NAMALWA (cell line): ENCODE measurements around the gene UBB.

ENCODE experiments used
- DNase-seq: peaks from one replicate; pipeline ENCODE4 v3.0.0-alpha.2; 2015; ENCODE audit warnings: low spot score

Gene UBB

DNA sequence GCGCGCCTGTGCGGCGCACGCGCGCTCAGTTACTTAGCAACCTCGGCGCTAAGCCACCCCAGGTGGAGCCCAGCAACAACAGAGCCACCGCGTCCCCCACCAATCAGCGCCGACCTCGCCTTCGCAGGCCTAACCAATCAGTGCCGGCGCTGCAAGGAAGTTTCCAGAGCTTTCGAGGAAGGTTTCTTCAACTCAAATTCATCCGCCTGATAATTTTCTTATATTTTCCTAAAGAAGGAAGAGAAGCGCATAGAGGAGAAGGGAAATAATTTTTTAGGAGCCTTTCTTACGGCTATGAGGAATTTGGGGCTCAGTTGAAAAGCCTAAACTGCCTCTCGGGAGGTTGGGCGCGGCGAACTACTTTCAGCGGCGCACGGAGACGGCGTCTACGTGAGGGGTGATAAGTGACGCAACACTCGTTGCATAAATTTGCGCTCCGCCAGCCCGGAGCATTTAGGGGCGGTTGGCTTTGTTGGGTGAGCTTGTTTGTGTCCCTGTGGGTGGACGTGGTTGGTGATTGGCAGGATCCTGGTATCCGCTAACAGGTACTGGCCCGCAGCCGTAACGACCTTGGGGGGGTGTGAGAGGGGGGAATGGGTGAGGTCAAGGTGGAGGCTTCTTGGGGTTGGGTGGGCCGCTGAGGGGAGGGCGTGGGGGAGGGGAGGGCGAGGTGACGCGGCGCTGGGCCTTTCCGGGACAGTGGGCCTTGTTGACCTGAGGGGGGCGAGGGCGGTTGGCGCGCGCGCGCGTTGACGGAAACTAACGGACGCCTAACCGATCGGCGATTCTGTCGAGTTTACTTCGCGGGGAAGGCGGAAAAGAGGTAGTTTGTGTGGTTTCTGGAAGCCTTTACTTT is at the start of gene UBB:
UBB (plus strand) TSS at position 452 of the 856 bp plus-strand sequence. CDS start 817 bp downstream, outside the sequence.
- DNase-seq = peak; percentile 89

DNA sequence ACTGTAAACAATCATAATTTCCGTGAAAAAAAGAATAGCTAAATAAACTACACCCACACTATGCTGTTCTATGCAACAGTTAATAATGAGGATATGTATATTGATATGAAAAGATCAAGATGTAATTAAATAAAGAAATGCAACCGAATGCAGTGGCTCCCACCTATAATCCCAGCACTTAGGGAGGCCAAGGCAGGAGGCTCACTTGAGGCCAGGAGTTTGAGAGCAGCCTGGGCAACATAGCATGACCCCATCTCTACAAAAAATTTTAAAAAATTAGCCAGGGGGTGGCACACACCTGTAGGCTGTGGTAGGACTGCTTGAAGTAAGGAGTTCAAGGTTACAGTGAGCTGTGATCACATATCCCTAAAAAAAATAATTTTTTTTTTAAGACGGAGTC is 42.5 kb upstream of the UBB start:
- no peak for DNase-seq

DNA sequence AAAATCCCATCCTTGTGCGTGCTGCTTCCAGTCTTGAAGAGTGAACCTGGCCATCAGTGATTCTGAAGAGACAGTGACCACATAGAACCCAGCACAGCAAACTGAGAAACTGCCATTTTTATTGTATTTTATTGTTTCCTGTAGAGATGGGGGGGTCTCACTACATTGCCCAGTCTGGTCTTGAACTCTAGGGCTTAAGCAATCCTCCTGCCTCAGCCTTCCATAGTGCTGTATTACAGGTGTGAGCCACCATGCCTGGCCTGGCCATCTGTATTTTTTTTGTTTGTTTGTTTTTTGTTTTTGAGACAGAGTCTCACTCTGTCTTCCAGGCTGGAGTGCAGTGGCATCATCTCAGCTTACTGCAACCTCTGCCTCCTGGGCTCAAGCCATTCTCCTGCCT is 41.5 kb upstream of the UBB start:
- DNase-seq = no peak

DNA sequence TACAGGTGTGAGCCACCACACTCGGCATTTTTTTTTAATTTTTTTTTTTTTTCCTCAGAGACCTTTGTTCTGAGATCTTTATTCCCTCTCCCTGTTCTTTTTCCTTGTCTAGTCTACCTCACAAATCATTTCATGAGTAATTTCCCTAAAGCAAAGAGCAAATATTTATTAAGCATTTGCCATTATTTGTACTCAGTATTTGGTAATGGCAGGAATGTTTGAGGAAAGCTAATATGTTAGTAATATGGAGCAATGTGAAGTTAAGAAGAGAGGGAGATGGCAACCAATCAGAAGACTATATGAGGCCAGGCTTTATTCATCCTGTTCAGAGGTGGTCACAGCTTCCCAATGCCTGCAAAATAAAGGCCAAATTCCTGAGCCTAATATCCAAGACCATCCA is 40.9 kb upstream of the UBB start:
- DNase-seq = no peak

DNA sequence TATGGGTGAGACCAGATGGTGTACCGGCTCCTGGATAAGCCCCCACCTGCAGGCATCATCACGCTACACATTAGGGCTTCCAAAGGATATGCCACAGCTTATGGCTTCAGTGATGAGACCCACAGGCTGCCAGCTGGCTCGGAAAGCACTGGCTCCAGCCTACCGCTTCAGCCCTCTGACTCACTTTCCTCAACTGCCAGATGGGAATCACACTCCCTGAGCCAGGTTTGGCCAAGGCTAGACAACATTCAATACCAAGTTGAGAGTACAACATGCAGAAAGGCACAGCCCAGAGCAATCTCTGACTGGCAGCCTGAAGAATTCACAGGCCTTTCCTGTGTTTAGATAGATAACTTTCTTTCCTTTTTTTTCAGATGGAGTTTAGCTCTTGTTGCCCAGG is 37.9 kb upstream of the UBB start:
- DNase-seq = no peak

DNA sequence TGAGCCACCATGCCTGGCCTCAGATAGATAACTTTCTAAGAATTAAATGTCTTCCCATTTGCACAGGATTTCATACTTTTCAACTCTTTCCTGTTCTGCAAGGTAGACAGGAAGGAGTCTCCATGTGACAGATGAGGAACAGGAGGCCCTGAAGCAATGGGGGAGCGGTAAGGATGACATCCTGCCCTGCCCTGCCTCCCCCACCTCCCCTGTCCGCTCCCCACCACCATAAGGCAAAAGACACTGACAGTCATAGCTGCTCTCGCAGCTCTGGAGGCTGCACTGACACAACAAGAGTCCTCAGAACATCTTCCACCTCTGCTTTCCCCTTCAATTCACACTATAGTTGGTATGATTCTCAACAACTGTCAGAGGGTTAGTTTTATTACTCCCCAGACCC is 37.3 kb upstream of the UBB start:
- no peak for DNase-seq

DNA sequence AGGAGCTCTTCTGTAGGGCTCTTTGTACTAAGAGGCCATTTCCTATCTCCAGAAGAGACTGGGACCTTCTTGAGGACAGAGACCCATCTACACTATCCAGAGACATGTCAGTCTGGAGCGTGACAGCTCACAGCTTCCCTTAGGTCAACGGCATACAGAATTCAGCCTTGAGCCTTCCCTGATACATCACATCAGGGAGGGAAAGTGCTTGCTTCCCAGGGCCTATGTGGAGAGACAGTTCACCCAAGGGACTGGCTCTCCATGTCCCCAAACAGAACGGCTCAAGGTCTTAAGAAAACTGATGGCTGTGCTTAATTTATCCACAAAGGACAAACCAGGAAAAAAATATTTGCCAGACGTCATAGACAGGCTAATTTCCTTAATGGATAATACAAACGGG is 35.3 kb upstream of the UBB start:
- DNase-seq = no peak

DNA sequence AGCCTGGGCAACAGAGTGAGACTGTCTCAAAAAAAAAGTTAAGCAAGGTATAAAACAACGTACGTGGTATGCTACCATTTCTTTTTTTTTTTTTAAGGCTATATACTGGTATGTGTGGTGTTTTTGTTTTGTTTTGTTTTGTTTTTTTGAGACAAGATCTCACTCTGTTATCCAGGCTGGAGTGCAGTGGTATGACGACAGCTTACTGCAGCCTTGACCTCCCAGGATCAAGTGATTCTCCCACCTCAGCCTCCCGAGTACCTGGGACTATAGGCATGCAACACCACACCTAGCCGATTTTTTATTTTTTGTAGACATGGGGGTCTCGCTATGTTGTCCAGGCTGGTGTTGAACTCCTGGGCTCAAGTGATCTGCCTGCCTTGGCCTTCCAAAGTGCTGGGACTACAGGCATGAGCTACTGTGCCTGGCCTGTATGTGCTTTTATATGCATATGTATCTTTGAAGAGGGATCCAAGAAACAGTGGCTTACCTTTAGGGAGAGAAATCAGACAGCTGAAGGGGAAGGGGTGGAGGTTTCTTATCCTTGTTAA is 34.1 kb upstream of the UBB start:
- DNase-seq = no peak

DNA sequence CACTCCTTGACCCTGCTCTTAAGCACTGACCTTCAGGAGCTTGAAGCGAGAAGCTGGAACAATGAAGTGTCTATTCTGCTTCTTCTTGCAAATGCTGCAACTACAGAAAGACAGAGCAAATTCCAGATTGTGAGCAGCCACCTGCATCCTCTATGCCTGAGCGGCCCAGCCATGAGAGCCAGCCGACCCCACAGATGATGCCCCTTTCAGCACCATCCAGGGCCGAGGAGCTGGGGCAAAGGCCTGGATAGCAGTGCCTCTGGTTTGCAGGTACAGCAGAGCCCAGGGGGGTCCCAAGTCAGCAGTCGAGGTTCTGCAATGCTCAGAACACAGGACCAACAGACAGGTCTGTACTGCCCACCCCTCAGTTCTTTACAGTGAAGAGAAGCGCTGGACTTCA is 32.3 kb upstream of the UBB start:
- DNase-seq = no peak

DNA sequence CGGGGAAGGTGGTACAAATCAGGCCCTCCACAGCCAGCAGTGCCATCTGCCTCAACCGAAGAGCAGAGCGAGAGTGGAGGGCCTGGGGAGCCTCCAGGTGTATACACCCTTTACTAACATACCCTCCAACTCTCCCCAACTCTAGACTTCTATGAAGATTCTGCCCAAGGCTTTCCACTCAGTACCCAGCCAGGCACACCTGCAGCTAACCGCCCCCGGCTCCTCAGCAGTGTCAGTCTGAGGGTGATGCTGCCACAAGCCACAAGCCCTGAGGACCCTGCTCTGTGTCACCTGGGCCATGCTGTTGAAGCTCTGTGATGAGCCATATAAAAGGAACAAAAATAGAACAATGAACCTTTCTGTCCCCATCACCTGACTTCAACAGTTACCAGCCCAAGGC is 31.5 kb upstream of the UBB start:
- no peak for DNase-seq

DNA sequence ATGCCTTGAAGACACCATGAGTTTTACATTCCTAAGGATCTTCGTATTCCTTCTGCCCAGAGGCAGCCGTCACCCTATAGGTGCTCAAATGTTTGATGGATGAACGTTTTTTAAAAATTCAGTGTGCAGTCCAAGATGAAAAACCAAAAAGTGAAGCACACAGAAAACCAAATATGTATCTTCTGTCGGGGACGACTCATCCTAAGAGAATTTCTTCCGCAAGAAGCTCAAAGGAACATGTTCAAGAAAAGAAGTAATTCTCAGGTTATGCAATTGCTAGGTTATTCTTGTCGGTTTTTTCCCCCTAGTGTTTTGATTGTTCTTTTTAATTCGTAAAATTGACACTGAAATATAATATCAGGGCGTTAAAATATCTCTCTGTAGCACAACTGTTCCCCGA is 29.1 kb upstream of the UBB start:
- no peak for DNase-seq

DNA sequence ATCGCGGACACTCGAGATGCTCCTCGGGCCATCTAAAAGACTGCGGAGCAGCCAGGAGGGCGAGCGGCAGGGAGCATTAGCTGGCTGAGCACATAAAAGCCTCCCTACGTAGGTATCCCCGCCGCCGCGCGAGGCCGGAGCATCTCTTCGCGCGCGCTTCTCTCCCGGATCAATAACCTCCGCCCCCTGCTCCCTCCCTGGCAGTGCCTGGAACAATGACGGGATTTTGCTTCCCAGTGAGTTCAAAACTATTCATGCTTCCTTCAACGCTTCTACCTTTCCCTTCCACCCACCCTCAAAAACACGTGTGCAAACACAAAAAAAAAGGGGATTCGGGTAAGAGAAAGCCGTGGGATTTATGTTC is 28.6 kb upstream of the UBB start:
- DNase-seq = no peak

DNA sequence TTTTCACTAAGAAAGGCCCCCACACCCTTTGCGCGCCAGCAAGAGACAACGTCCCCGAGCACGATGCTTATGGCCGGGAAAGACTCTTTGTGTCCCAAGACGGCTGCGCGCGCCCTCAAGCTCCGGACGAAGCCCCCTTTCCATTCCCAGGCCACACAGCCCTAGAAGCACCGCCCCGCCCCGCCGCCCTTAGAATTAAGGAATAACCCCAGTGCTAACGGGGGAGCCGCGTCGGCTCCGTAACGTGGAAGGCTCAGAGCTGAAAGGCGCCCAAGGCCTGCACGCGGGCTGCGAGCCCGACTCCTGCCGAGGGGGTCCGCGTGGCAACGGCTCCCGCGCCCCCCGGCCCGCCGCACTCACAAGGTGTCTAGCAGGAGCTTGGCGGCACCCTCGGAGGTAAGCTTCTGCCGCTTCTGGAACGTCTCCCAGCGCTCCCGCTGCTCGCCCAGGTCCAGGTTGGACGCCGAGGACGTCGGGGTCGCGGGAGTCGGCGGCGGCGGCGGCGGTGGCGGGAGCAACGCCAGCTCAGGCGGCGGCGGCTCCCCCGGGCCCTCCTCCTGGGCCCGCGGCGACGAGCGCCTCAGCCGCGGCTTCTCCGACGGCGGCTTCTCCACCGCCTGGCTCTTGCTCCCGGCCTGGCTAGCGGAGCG is 28.1 kb upstream of the UBB start:
- peak; percentile 39 for DNase-seq

DNA sequence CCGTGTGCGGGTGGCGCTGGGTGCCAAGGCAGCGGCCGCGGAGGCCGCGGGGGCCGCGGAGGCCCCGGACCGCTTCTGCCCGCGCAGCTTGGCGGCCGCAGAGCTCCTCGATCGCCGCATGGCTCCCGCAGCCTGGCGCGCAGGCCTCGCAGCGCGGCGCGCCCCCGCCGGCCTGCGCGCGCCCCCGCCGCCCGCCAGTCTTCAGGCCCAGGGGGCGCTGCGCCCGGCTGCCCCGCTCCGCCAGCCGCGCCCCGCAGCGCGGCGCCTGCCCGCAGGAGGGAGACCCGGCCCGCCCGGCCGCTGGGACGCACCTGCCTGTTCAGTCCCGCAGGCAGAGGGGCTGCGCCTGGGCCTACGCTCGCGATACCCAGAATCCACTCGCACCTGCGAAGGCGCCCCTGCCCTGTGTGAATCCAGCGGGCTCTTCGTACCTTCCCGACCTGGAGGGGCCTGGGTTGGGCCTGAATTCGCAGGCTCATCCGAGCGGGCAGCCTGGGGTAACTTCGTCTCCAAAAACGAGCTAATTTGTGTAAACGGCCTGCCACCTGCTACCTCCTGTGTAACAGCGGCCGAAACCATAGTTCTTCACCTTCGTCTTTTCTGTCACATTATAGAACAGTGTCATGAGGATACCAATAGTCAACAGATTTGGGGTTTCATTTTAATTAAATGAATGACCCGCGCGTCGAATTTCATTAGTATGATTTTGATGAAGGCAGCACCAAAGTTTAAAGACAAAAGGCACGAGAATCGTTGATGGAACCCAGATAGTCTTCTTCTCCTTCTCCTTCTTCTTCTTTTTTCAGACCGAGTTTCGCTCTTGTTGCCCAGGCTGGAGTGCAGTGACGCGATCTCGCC is 27.3 kb upstream of the UBB start, which contains the start of gene CENPV:
CENPV (minus strand) TSS at position 153 of the 858 bp plus-strand sequence; CDS start at position 120, 33 bp downstream.
- peak; percentile 51 for DNase-seq

DNA sequence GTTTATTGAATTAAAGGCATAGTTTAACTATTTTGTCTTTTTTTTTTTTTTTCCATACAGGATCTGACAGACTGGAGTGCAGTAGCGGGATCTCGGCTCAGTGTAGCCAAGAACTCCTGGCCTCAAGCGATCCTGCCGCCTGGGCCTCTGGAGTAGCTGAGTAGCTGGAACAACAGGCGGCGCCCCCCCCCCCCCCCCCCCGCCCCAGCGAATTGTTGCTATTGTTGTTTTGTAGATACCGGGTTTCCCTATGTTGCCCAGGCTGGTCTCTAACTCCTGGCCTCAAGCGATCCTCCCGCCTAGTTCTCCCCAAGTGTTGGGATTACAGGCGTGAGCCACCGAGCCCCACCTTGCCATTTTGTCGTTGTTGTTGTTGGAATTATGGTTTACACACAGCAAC is 26.3 kb upstream of the UBB start:
- no peak for DNase-seq

DNA sequence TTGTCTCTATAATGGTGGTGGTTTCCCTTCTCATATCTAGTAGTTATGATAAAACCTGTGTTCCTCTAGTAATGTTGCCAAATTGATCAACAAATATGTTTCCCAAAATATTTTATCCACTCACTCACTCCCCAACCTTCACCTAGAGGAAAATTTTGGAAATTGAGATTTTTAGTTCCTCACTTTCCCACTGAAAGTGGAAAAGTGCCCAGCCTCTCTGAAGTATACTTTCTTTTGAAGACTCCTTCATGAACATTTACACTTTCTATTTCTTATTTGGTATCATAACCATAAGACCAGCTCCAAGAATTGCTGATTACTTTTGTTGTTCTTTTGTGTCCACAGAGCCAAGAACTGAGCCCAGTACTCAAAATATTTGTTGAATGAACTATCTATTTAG is 22.5 kb upstream of the UBB start:
- no peak for DNase-seq

DNA sequence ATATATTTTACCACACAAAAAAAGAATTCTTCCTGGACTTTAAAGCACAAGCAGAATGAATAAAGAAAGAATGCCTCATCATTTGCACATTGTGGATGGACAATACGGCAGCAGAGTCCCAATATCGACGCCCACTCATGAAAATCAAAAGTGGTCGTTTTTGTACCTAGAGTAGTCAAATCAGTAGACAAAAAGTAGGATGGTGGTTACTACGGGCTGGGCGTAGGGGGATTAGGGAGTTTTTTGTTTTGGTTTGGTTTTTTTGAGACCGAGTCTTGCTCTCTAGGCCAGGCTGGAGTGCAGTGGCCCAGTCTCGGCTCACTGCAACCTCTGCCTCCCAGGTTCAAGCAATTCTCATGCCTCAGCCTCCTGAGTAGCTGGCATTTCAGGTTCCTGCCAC is 19.0 kb upstream of the UBB start:
- DNase-seq = no peak

DNA sequence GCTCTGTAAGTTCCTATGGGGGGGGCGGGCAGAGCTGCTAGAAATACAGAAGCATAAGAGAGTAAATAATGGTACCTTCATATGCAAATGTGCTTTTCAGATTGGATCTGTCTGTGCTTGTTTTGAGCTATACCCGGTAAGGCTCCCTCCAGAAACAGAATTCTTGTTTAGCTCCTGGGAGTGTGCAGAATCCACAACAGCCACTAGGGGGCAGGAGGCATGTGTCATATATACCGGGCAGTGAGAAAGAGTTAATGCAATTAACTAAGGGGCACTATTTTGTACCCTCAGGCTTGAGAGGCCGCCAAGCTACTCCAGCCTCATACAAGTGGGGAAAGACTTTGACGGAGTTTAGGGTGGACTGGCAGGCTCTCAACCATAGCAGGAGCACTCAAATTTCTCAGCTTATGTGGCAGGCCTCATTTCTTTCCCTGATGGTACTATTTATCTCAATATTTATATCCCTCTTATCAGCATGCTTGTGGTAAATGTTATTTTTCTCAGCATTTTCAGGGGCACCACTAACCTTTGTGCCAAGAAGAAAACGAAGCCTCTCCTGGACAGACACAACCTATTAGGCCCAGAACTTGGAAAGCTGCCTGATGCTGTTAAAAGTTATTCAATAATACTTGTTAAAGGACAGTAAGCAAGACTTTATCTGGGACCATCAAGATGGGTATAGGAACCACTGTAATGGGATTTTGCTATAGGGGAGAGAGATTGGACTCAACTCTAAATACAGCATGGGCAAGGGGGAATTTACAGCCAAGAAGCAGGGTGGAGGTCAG is 16.9 kb upstream of the UBB start:
- DNase-seq = peak; percentile 83

DNA sequence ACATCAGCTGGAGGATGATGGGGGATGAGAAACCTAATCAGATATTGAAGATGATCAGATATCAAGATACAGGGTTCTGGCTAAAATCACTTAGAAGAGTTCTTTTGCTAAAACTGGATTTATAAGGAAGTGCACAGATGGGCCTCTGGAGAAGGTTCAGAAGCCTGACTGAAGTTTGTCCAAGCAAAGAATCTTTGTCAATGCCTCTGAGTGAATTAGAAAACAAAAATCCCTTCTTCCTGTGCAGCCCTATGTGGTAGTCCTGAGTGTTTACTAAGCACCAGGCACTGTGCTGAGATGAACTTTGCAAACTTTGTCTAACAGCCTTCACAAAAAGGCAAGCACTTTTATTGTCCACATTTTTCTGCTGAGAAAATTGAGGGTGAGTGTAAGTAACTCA is 16.3 kb upstream of the UBB start:
- DNase-seq = no peak

DNA sequence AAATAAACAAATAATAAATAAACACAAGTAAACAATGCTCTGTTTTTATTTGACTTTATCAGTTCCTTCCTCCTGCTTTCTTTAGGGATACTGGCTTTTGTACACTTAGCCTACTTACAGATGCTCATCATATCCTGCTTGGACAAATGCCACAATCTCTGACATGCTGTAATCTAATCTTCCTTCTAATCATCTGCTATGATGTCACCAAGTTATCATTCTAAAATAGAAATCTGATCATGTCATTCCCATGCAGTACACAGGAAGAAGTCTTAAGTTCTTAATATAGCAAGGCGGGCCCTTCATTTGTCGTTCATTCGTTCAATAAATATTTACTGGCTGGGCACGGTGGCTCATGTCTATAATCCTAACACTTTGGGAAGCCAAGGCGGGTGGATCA is 9.1 kb upstream of the UBB start:
- no peak for DNase-seq

DNA sequence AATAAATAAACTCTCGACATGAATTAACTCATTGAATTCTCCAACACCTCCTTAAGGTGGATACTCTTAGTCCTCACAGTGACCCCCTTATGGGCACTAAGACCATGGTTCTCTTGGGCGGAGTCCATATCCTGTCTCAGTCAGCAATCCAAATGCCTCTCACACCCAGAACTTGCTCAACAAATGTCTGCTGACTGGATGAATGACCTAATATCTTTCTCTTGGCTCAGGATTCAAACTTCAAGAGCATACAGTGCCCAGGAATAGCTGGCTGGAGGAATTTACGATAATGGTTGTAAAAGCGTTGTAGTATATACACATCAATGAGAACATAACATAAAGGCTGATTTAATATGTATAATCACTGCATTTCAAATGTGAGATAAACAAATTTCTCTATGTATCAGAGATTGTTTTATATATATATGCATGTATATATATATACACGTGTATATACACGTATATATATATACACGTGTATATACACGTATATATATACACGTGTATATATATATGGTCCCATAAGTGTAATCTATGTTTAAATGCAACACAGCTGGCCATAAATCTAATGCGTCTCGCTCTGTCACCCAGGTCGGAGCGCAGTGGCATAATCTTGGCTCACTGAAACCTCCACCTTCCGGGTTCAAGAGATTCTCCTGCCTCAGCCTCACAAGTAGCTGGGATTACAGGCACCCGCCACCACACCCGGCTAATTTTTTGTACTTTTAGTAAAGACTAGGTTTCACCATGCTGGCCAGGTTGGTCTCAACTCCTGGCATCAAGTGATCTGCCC is 6.5 kb upstream of the UBB start:
- DNase-seq = no peak
